HEK293 (cell line): ENCODE results near the gene TOMM40L.

Experiments
- CTCF ChIA-PET: fragments of 350-600 bp; formaldehyde crosslinking; extraction: SDS; loops from one replicate; lab custom pipeline; 2021; ENCODE audit warnings: antibody characterized with exemption; lab: Yijun Ruan, JAX
- POLR2A ChIA-PET: fragments of 300-600 bp; formaldehyde crosslinking; extraction: SDS; loops from one replicate; lab custom pipeline; 2020; ENCODE audit warnings: antibody characterized with exemption, inconsistent platforms; lab: Yijun Ruan, JAX
- H3K27ac ChIP-seq: fragments of 200-500 bp; sonication (Bioruptor generic); 2 replicates; pipeline ENCODE4 v1.5.1; 2014; ENCODE audit warnings: low read depth, low read length, control low read depth, inconsistent platforms; ENCODE audit errors: extremely low read depth
- H3K36me3 ChIP-seq, 2 experiments: fragments of 200-500 bp in 1 of 2; sonication (Bioruptor generic) in 1 of 2; 1 replicate in 1 of 2; 2 replicates in 1 of 2; pipeline ENCODE4 v1.5.1; 2014 to 2017; ENCODE audit warnings: inconsistent platforms in 2 of 2, low read length in 2 of 2; ENCODE audit not compliant: control insufficient read depth in 2 of 2, insufficient read depth in 1 of 2
- H3K4me1 ChIP-seq: fragments of 200-500 bp; sonication (Bioruptor generic); 2 replicates; pipeline ENCODE4 v1.5.1; 2014; ENCODE audit warnings: mild to moderate bottlenecking, low read length, inconsistent platforms; ENCODE audit not compliant: control insufficient read depth, insufficient read depth
- H3K4me3 ChIP-seq: 2 replicates; pipeline ENCODE4 v1.5.1; 2011; ENCODE audit warnings: low read depth, mild to moderate bottlenecking, control low read depth, low read length, moderate library complexity
- H3K9me3 ChIP-seq: fragments of 200-500 bp; sonication (Bioruptor generic); 2 replicates; pipeline ENCODE4 v1.5.1; 2014; ENCODE audit warnings: low read depth, low read length, inconsistent platforms; ENCODE audit not compliant: control insufficient read depth, insufficient read depth
- GLIS2 ChIP-seq: fragments of 450-650 bp; formaldehyde crosslinking; IDR thresholded peaks from 2 replicates; pipeline ENCODE4 v1.5.1; 2016; ENCODE audit warnings: missing biosample characterization, missing genetic modification characterization
- KLF7 ChIP-seq: fragments of 450-650 bp; formaldehyde crosslinking; IDR thresholded peaks from 2 replicates; pipeline ENCODE4 v1.5.1; 2016; ENCODE audit warnings: missing biosample characterization, missing genetic modification characterization, borderline replicate concordance
- SALL2 ChIP-seq: fragments of 450-650 bp; formaldehyde crosslinking; IDR thresholded peaks from 2 replicates; pipeline ENCODE4 v1.5.0; 2017; ENCODE audit warnings: missing biosample characterization, mild to moderate bottlenecking, missing genetic modification characterization, borderline replicate concordance
- ZBTB49 ChIP-seq: fragments of 450-650 bp; formaldehyde crosslinking; IDR thresholded peaks from 2 replicates; pipeline ENCODE4 v1.5.1; 2016; ENCODE audit warnings: missing biosample characterization, missing genetic modification characterization, low read depth
- ZEB2 ChIP-seq: fragments of 450-650 bp; formaldehyde crosslinking; IDR thresholded peaks from 2 replicates; pipeline ENCODE4 v1.5.1; 2016; ENCODE audit warnings: missing biosample characterization, missing genetic modification characterization
- ZNF133 ChIP-seq: fragments of 450-650 bp; formaldehyde crosslinking; IDR thresholded peaks from 2 replicates; pipeline ENCODE4 v1.5.1; 2016; ENCODE audit warnings: missing biosample characterization, missing genetic modification characterization
- ZNF19 ChIP-seq: fragments of 450-650 bp; formaldehyde crosslinking; IDR thresholded peaks from 2 replicates; pipeline ENCODE4; 2016; ENCODE audit warnings: missing biosample characterization, missing genetic modification characterization, low read depth
- ZNF23 ChIP-seq: fragments of 450-650 bp; formaldehyde crosslinking; IDR thresholded peaks from 2 replicates; pipeline ENCODE4 v1.5.1; 2016; ENCODE audit warnings: missing biosample characterization, missing genetic modification characterization, borderline replicate concordance
- ZNF239 ChIP-seq: fragments of 450-650 bp; formaldehyde crosslinking; IDR thresholded peaks from 2 replicates; pipeline ENCODE4 v1.5.1; 2016; ENCODE audit warnings: missing biosample characterization, missing genetic modification characterization
- ZNF24 ChIP-seq: fragments of 450-650 bp; formaldehyde crosslinking; IDR thresholded peaks from 2 replicates; pipeline ENCODE4 v1.5.1; 2016; ENCODE audit warnings: missing biosample characterization, missing genetic modification characterization
- ZNF350 ChIP-seq: fragments of 450-650 bp; formaldehyde crosslinking; IDR thresholded peaks from 2 replicates; pipeline ENCODE4 v1.5.0; 2017; ENCODE audit warnings: missing biosample characterization, mild to moderate bottlenecking, missing genetic modification characterization
- ZNF398 ChIP-seq: fragments of 450-650 bp; formaldehyde crosslinking; IDR thresholded peaks from 2 replicates; pipeline ENCODE4 v1.5.1; 2017; ENCODE audit warnings: missing biosample characterization, missing genetic modification characterization
- ZNF518A ChIP-seq: fragments of 450-650 bp; formaldehyde crosslinking; conservative IDR thresholded peaks from 2 replicates; pipeline ENCODE4 v1.5.1; 2016; ENCODE audit warnings: low read depth, missing biosample characterization, missing genetic modification characterization
- TF ChIP-seq, protein P1 (sequence below): fragments of 450-650 bp; formaldehyde crosslinking; IDR thresholded peaks from 2 replicates; pipeline ENCODE4 v1.5.1; 2016; ENCODE audit warnings: missing biosample characterization, missing genetic modification characterization
- TF ChIP-seq, protein P2 (sequence below): fragments of 450-650 bp; formaldehyde crosslinking; IDR thresholded peaks from 2 replicates; pipeline ENCODE4 v1.5.1; 2017; ENCODE audit warnings: missing biosample characterization, missing genetic modification characterization
- TF ChIP-seq, protein P3 (sequence below): fragments of 450-650 bp; formaldehyde crosslinking; IDR thresholded peaks from 2 replicates; pipeline ENCODE4 v1.5.1; 2017; ENCODE audit warnings: missing biosample characterization, mild to moderate bottlenecking, missing genetic modification characterization, moderate library complexity
- TF ChIP-seq, protein P4 (sequence below): fragments of 450-650 bp; formaldehyde crosslinking; IDR thresholded peaks from 2 replicates; pipeline ENCODE4 v1.5.1; 2016; ENCODE audit warnings: missing biosample characterization, missing genetic modification characterization

The TOMM40L gene

GRCh38 chr1:161188381-161188780, 37.5 kb upstream of the TOMM40L start:
- Histone ChIP-seq H3K4me1 (no peaks in the 10 kb centered on the region), H3K4me3 (no peak overlapping the region), H3K27ac (no peak overlapping the region), H3K9me3 (no peaks in the 10 kb centered on the region), H3K36me3 (no peaks in the 10 kb centered on the region)
- POLR2A ChIA-PET = no interaction called here
- TF ChIP-seq, protein P1, sequence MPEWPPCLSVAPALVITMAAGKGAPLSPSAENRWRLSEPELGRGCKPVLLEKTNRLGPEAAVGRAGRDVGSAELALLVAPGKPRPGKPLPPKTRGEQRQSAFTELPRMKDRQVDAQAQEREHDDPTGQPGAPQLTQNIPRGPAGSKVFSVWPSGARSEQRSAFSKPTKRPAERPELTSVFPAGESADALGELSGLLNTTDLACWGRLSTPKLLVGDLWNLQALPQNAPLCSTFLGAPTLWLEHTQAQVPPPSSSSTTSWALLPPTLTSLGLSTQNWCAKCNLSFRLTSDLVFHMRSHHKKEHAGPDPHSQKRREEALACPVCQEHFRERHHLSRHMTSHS (tag by site-specific recombination) = no peak
- no peak for TF ChIP-seq ZNF518A
- no peak for TF ChIP-seq ZNF398 (tag by site-specific recombination)
- TF ChIP-seq, protein P2, sequence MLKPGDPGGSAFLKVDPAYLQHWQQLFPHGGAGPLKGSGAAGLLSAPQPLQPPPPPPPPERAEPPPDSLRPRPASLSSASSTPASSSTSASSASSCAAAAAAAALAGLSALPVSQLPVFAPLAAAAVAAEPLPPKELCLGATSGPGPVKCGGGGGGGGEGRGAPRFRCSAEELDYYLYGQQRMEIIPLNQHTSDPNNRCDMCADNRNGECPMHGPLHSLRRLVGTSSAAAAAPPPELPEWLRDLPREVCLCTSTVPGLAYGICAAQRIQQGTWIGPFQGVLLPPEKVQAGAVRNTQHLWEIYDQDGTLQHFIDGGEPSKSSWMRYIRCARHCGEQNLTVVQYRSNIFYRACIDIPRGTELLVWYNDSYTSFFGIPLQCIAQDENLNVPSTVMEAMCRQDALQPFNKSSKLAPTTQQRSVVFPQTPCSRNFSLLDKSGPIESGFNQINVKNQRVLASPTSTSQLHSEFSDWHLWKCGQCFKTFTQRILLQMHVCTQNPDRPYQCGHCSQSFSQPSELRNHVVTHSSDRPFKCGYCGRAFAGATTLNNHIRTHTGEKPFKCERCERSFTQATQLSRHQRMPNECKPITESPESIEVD (tag by site-specific recombination) = no peak
- TF ChIP-seq ZNF133 = no peak
- TF ChIP-seq, protein P3, sequence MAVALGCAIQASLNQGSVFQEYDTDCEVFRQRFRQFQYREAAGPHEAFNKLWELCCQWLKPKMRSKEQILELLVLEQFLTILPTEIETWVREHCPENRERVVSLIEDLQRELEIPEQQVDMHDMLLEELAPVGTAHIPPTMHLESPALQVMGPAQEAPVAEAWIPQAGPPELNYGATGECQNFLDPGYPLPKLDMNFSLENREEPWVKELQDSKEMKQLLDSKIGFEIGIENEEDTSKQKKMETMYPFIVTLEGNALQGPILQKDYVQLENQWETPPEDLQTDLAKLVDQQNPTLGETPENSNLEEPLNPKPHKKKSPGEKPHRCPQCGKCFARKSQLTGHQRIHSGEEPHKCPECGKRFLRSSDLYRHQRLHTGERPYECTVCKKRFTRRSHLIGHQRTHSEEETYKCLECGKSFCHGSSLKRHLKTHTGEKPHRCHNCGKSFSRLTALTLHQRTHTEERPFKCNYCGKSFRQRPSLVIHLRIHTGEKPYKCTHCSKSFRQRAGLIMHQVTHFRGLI (tag by site-specific recombination) = no peak
- TF ChIP-seq KLF7 (tag by site-specific recombination) = no peak
- CTCF ChIA-PET = interaction anchor here (0.6 to 1.0 kb wide), 4 partner anchors 9 to 481 kb away, joined by 3 to 5 read pairs (median 4); partner anchors contain the start of gene TOMM40L

- Histone ChIP-seq H3K9me3 (no peaks in the 10 kb centered on the region), H3K4me3 (no peak overlapping the region), H3K27ac (no peak overlapping the region), H3K4me1 (no peaks in the 10 kb centered on the region), H3K36me3 (no peaks in the 10 kb centered on the region)
- ChIA-PET CTCF (interaction anchor here (0.6 kb wide), 1 partner anchor 716 kb away, joined by 3 read pairs; no protein-coding TSS in a partner anchor), POLR2A (no interaction called here)
- TF ChIP-seq GLIS2 (tag by site-specific recombination) (no peak), ZNF350 (no peak), SALL2 (tag by site-specific recombination) (no peak), ZNF19 (tag by site-specific recombination) (no peak), ZBTB49 (tag by site-specific recombination) (no peak), ZNF239 (no peak), ZNF23 (tag by site-specific recombination) (no peak), ZEB2 (tag by site-specific recombination) (no peak), ZNF24 (tag by site-specific recombination) (no peak)
- TF ChIP-seq, protein P4, sequence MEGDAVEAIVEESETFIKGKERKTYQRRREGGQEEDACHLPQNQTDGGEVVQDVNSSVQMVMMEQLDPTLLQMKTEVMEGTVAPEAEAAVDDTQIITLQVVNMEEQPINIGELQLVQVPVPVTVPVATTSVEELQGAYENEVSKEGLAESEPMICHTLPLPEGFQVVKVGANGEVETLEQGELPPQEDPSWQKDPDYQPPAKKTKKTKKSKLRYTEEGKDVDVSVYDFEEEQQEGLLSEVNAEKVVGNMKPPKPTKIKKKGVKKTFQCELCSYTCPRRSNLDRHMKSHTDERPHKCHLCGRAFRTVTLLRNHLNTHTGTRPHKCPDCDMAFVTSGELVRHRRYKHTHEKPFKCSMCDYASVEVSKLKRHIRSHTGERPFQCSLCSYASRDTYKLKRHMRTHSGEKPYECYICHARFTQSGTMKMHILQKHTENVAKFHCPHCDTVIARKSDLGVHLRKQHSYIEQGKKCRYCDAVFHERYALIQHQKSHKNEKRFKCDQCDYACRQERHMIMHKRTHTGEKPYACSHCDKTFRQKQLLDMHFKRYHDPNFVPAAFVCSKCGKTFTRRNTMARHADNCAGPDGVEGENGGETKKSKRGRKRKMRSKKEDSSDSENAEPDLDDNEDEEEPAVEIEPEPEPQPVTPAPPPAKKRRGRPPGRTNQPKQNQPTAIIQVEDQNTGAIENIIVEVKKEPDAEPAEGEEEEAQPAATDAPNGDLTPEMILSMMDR = no peak
Measured at GRCh38 chr1:161189036-161189435, 36.8 kb upstream of the TOMM40L start.
